K562 (cell line): ENCODE data around the gene CCSER1. TPM values are rescaled to one million over a fixed set of nuclear protein-coding genes. Genes with fewer than 3 reads are reported as not detected.

Experiments used
- ATAC-seq: fragments of 200-7000 bp; cut with Tn5 transposase; 3 replicates; pipeline ENCODE4 v1.9.1; 2020; ENCODE audit warnings: moderate library complexity
- BruUV-seq: library from RNA; stranded (reverse); fragments of 400-500 nt; replicated peaks from 2 replicates; lab custom pipeline; 2021; lab: Mats Ljungman, UMichigan
- CTCF ChIA-PET: fragments of 300-600 bp; formaldehyde crosslinking; extraction: SDS; loops from one replicate; lab custom pipeline; 2021; ENCODE audit warnings: low intra/inter-chr PET ratio; lab: Yijun Ruan, JAX
- POLR2A ChIA-PET: fragments of 300-600, 350-650 bp; sonication (Branson Sonifier 250); formaldehyde crosslinking; extraction: SDS; loops from one replicate; lab custom pipeline; 2021; ENCODE audit warnings: antibody characterized with exemption, inconsistent platforms; lab: Yijun Ruan, JAX
- DNase-seq, 4 experiments: peaks; one replicate each; pipeline versions ENCODE4 v3.0.0 to v3.0.0-alpha.2; 2011 to 2018; ENCODE audit warnings: low spot score in 3 of 4, mixed read lengths in 3 of 4; ENCODE audit errors: extremely low read depth in 1 of 4
- FAIRE-seq: peaks from 2 replicates; lab custom pipeline; 2011; peaks lifted over from hg19 to GRCh38; lab: Jason Lieb, UNC
- H2AFZ ChIP-seq: 2 replicates; pipeline ENCODE4 v1.6.0; 2011; ENCODE audit warnings: low read depth, low read length, control low read depth, inconsistent platforms
- H3K27ac ChIP-seq: fragments of 200-600 bp; 3 replicates; pipeline ENCODE4 v1.8.0; 2011; ENCODE audit warnings: low read depth, mild to moderate bottlenecking, control low read depth, inconsistent platforms, low read length, moderate library complexity, mixed read lengths; ENCODE audit errors: extremely low read depth
- H3K27me3 ChIP-seq, 2 experiments: fragments of 300-600 bp in 1 of 2; 2 replicates in 1 of 2; 3 replicates in 1 of 2; pipeline versions ENCODE4 v1.6.0 to v1.8.0; 2011; ENCODE audit warnings: inconsistent platforms in 2 of 2, low read length in 2 of 2, mild to moderate bottlenecking in 1 of 2, mixed read lengths in 1 of 2, moderate library complexity in 1 of 2; ENCODE audit not compliant: control insufficient read depth in 2 of 2, insufficient read depth in 2 of 2
- H3K36me3 ChIP-seq: fragments of 300-600 bp; 3 replicates; pipeline ENCODE4 v1.8.0; 2011; ENCODE audit warnings: mild to moderate bottlenecking, low read length, inconsistent platforms; ENCODE audit not compliant: control insufficient read depth, insufficient read depth
- H3K4me1 ChIP-seq, 2 experiments: fragments of 200-600 bp in 1 of 2; replicated peaks in 1 of 2; 2 replicates in 1 of 2; 3 replicates in 1 of 2; pipeline versions ENCODE4 v1.5.1 to v1.8.0; 2011; ENCODE audit warnings: inconsistent platforms in 2 of 2, low read length in 2 of 2, mild to moderate bottlenecking in 1 of 2, mixed read lengths in 1 of 2, moderate library complexity in 1 of 2; ENCODE audit not compliant: control insufficient read depth in 2 of 2, insufficient read depth in 2 of 2
- H3K4me2 ChIP-seq: 2 replicates; pipeline ENCODE4 v1.6.1; 2011; ENCODE audit warnings: low read length, control low read depth, inconsistent platforms, mixed read lengths; ENCODE audit not compliant: insufficient read depth
- H3K4me3 ChIP-seq: fragments of 200-600 bp; sonication (generic), shearing (Covaris generic); 2 replicates; pipeline ENCODE4 v1.5.1; 2016; ENCODE audit warnings: control low read depth, inconsistent platforms
- H3K79me2 ChIP-seq: fragments of 200-600 bp; 3 replicates; pipeline ENCODE4 v1.8.0; 2011; ENCODE audit warnings: low read length, inconsistent platforms; ENCODE audit not compliant: control insufficient read depth, insufficient read depth
- H3K9ac ChIP-seq, 2 experiments: 2 replicates each; pipeline versions ENCODE4 v1.6.0 to v1.6.1; 2011; ENCODE audit warnings: low read depth in 2 of 2, low read length in 2 of 2, control low read depth in 1 of 2, inconsistent platforms in 1 of 2, mild to moderate bottlenecking in 1 of 2, mixed read lengths in 1 of 2; ENCODE audit not compliant: insufficient read depth in 1 of 2
- H3K9me1 ChIP-seq: one replicate; pipeline ENCODE4 v1.6.0; 2011; ENCODE audit warnings: inconsistent platforms, mild to moderate bottlenecking, low read length, moderate library complexity; ENCODE audit not compliant: control insufficient read depth, insufficient read depth
- H3K9me3 ChIP-seq: replicated peaks from 2 replicates; pipeline ENCODE4 v1.5.1; 2011; ENCODE audit warnings: low read depth, low read length, inconsistent platforms; ENCODE audit not compliant: control insufficient read depth, insufficient read depth
- H4K20me1 ChIP-seq: replicated peaks from 2 replicates; pipeline ENCODE4 v1.6.1; 2011; ENCODE audit warnings: low read length, inconsistent platforms, mixed read lengths; ENCODE audit not compliant: control insufficient read depth, insufficient read depth
- MAFK ChIP-seq: IDR thresholded peaks from 2 replicates; pipeline ENCODE4 v1.6.1; 2011; ENCODE audit warnings: low read length, improper control_type of control experiment
- NFATC3 ChIP-seq: fragments of 450-650 bp; IDR thresholded peaks from 2 replicates; pipeline ENCODE4 v1.6.1; 2017; ENCODE audit warnings: mild to moderate bottlenecking
- SIRT6 ChIP-seq: IDR thresholded peaks from one replicate; pipeline ENCODE4 v1.6.1; 2012; ENCODE audit warnings: low read depth, mild to moderate bottlenecking, control low read depth, inconsistent platforms, low read length, moderate library complexity
- TCF7 ChIP-seq: sonication (generic); IDR thresholded peaks from 2 replicates; pipeline ENCODE4 v1.6.1; 2016; ENCODE audit warnings: antibody characterized with exemption, borderline replicate concordance
- ZNF354B ChIP-seq: fragments of 250-450 bp; sonication (Bioruptor Pico); IDR thresholded peaks from 2 replicates; pipeline ENCODE4 v1.4.0; 2020
- ZNF431 ChIP-seq: sonication (generic); formaldehyde crosslinking; IDR thresholded peaks from 2 replicates; pipeline ENCODE4 v1.8.0; 2022; ENCODE audit warnings: mild to moderate bottlenecking, missing genetic modification reagents
- ZNF77 ChIP-seq: fragments of 250-450 bp; sonication (Bioruptor Pico); IDR thresholded peaks from 2 replicates; pipeline ENCODE4 v1.5.0; 2020
- WGBS: fragments of 100-300 bp; shearing (Covaris generic); methylation state at CpG from one replicate; pipeline ENCODE4 v1.1.6; 2016; ENCODE audit warnings: low coverage, mixed read lengths; ENCODE audit not compliant: insufficient coverage; ENCODE audit errors: missing lambda C conversion rate; 5-methylcytosine and 5-hydroxymethylcytosine counted together
- in situ Hi-C: fragments of 300-500 bp; cut with MboI; formaldehyde crosslinking; loops from 4 replicates; pipeline ENCODE4 v1.15.0; 2018; ENCODE audit warnings: inconsistent platforms, mixed read lengths
- intact Hi-C: fragments of 100-400 bp; cut with micrococcal nuclease; formaldehyde crosslinking; loops from 2 replicates; pipeline ENCODE4 v1.14.2; 2022
- polyA plus RNA-seq, 8 experiments: library from polyadenylated mRNA; depleted of rRNA in 4 of 8; stranded (reverse) in 5 of 8; unstranded in 3 of 8; fragments of >200 nt; fragmentation: Nextera tagmentation in 2 of 8; fragmentation: Illumina TruSeq in 1 of 8; extraction: Ambion mirVana in 2 of 8; extraction: Trizol in 1 of 8; gene quantifications; 2 replicates each; pipeline versions ENCODE4 v1.2.1 to v1.2.3, GENCODE V29; 2011 to 2014; ENCODE audit warnings: inconsistent platforms in 1 of 8, missing spikeins in 1 of 8
- total RNA-seq, 7 experiments: library from RNA; depleted of rRNA in 6 of 7; stranded (reverse); fragments of >200 nt in 6 of 7; fragmentation: Illumina TruSeq in 2 of 7; extraction: Trizol in 2 of 7; gene quantifications; 2 replicates each; pipeline versions ENCODE4 v1.2.1 to v1.2.3, GENCODE V29; 2011 to 2021; ENCODE audit warnings: low replicate concordance in 1 of 7
- TF ChIP-seq, protein P1 (sequence below): fragments of 250-450 bp; sonication (Bioruptor Pico); IDR thresholded peaks from 2 replicates; pipeline ENCODE4 v1.8.0; 2021; ENCODE audit warnings: borderline replicate concordance, mild to moderate bottlenecking, moderate library complexity; ENCODE audit not compliant: poor library complexity, severe bottlenecking

The CCSER1 gene
- total and polyA plus RNA-seq, 9 of the 15 experiments (the other 6 are each of a cell fraction or from before 2014, with no cell fraction given) = not detected

GRCh38 chr4:91256751-91257150 is 1129.6 kb downstream of the CCSER1 start:
- no peak overlapping the region for H3K4me3 ChIP-seq
- ATAC-seq (no peak), DNase-seq (no peak), FAIRE-seq (no peak)
- no peaks in the 10 kb centered on the region for H3K4me1 ChIP-seq
- H3K9ac ChIP-seq = no peak overlapping the region
- no peaks in the 10 kb centered on the region; the same call in 1 of the 2 replicates for H3K9me3 ChIP-seq
- intact Hi-C loops = no loop called here
- in situ Hi-C loops = no loop called here
- H2AFZ ChIP-seq = no peak overlapping the region
- H3K27me3 ChIP-seq = no peaks in the 10 kb centered on the region
- ChIA-PET CTCF (no interaction called here), POLR2A (no interaction called here)
- no peaks in the 10 kb centered on the region for H3K79me2 ChIP-seq
- H3K4me2 ChIP-seq = no peak overlapping the region
- H4K20me1 ChIP-seq = no peaks in the 10 kb centered on the region
- TF ChIP-seq, protein P1, sequence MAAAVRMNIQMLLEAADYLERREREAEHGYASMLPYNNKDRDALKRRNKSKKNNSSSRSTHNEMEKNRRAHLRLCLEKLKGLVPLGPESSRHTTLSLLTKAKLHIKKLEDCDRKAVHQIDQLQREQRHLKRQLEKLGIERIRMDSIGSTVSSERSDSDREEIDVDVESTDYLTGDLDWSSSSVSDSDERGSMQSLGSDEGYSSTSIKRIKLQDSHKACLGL (CRISPR knock-in tag) = no peak
- TF ChIP-seq MAFK (no peak), ZNF431 (CRISPR knock-in tag) (no peak), NFATC3 (no peak), TCF7 (no peak), SIRT6 (no peak), ZNF77 (CRISPR knock-in tag) (no peak)
- H3K27ac ChIP-seq = no peak overlapping the region
- H3K9me1 ChIP-seq = no peaks in the 10 kb centered on the region
- 0% methylated on average over 1 of the region's 1 CpG for WGBS
- no TSS peak for BruUV-seq
- no peaks in the 10 kb centered on the region for H3K36me3 ChIP-seq

- intact Hi-C loops = no loop called here
- no peak overlapping the region for H3K4me3 ChIP-seq
- H3K4me1 ChIP-seq = no peaks in the 10 kb centered on the region
- no peak for FAIRE-seq
- H4K20me1 ChIP-seq = no peaks in the 10 kb centered on the region
- H3K9me1 ChIP-seq = no peaks in the 10 kb centered on the region
- no peak for TF ChIP-seq ZNF354B (CRISPR knock-in tag)
- TF ChIP-seq, all 486 proteins: peak for 0
- no peaks in the 10 kb centered on the region for H3K79me2 ChIP-seq
- no peak for DNase-seq
- no peaks in the 10 kb centered on the region for H3K27me3 ChIP-seq
- H3K4me2 ChIP-seq = no peak overlapping the region
- ChIA-PET CTCF (no interaction called here), POLR2A (no interaction called here)
- no peak overlapping the region for H2AFZ ChIP-seq
- no TSS peak for BruUV-seq
- H3K9ac ChIP-seq = no peak overlapping the region
- no peak for ATAC-seq
- WGBS = 0% methylated on average over 2 of the region's 2 CpGs
- no peaks in the 10 kb centered on the region for H3K9me3 ChIP-seq
- no peak overlapping the region for H3K27ac ChIP-seq
- no peaks in the 10 kb centered on the region for H3K36me3 ChIP-seq
- in situ Hi-C loops = no loop called here
Measured at GRCh38 chr4:91257721-91258120, 1130.5 kb downstream of the CCSER1 start.
